HEK293 (cell line): Measurements from ENCODE around the gene MTCL3.
A peak's percentile ranks its signal among the peaks of the same experiment; 100 is the strongest.

Experiments
- CTCF ChIA-PET: fragments of 350-600 bp; formaldehyde crosslinking; extraction: SDS; loops from one replicate; lab custom pipeline; 2021; ENCODE audit warnings: antibody characterized with exemption; lab: Yijun Ruan, JAX
- POLR2A ChIA-PET: fragments of 300-600 bp; formaldehyde crosslinking; extraction: SDS; loops from one replicate; lab custom pipeline; 2020; ENCODE audit warnings: antibody characterized with exemption, inconsistent platforms; lab: Yijun Ruan, JAX
- H3K27ac ChIP-seq: fragments of 200-500 bp; sonication (Bioruptor generic); 2 replicates; pipeline ENCODE4 v1.5.1; 2014; ENCODE audit warnings: low read depth, low read length, control low read depth, inconsistent platforms; ENCODE audit errors: extremely low read depth
- H3K36me3 ChIP-seq, 2 experiments: fragments of 200-500 bp in 1 of 2; sonication (Bioruptor generic) in 1 of 2; 1 replicate in 1 of 2; 2 replicates in 1 of 2; pipeline ENCODE4 v1.5.1; 2014 to 2017; ENCODE audit warnings: inconsistent platforms in 2 of 2, low read length in 2 of 2; ENCODE audit not compliant: control insufficient read depth in 2 of 2, insufficient read depth in 1 of 2
- H3K4me1 ChIP-seq: fragments of 200-500 bp; sonication (Bioruptor generic); 2 replicates; pipeline ENCODE4 v1.5.1; 2014; ENCODE audit warnings: mild to moderate bottlenecking, low read length, inconsistent platforms; ENCODE audit not compliant: control insufficient read depth, insufficient read depth
- H3K4me3 ChIP-seq: 2 replicates; pipeline ENCODE4 v1.5.1; 2011; ENCODE audit warnings: low read depth, mild to moderate bottlenecking, control low read depth, low read length, moderate library complexity
- H3K9me3 ChIP-seq: fragments of 200-500 bp; sonication (Bioruptor generic); 2 replicates; pipeline ENCODE4 v1.5.1; 2014; ENCODE audit warnings: low read depth, low read length, inconsistent platforms; ENCODE audit not compliant: control insufficient read depth, insufficient read depth
- BCL11B ChIP-seq: fragments of 450-650 bp; formaldehyde crosslinking; IDR thresholded peaks from 2 replicates; pipeline ENCODE4 v1.5.1; 2016; ENCODE audit warnings: low read depth, missing biosample characterization, missing genetic modification characterization
- GLIS2 ChIP-seq: fragments of 450-650 bp; formaldehyde crosslinking; IDR thresholded peaks from 2 replicates; pipeline ENCODE4 v1.5.1; 2016; ENCODE audit warnings: missing biosample characterization, missing genetic modification characterization
- KLF1 ChIP-seq: fragments of 450-650 bp; formaldehyde crosslinking; IDR thresholded peaks from 2 replicates; pipeline ENCODE4 v1.5.1; 2016; ENCODE audit warnings: missing biosample characterization, missing genetic modification characterization
- ZNF202 ChIP-seq: fragments of 450-650 bp; formaldehyde crosslinking; IDR thresholded peaks from 2 replicates; pipeline ENCODE4 v1.5.1; 2016; ENCODE audit warnings: missing biosample characterization, missing genetic modification characterization, borderline replicate concordance
- ZNF24 ChIP-seq: fragments of 450-650 bp; formaldehyde crosslinking; IDR thresholded peaks from 2 replicates; pipeline ENCODE4 v1.5.1; 2016; ENCODE audit warnings: missing biosample characterization, missing genetic modification characterization
- ZNF394 ChIP-seq: fragments of 450-650 bp; formaldehyde crosslinking; IDR thresholded peaks from 2 replicates; pipeline ENCODE4 v1.5.1; 2016; ENCODE audit warnings: missing biosample characterization, missing genetic modification characterization, mild to moderate bottlenecking, moderate library complexity, borderline replicate concordance
- ZNF596 ChIP-seq: fragments of 450-650 bp; IDR thresholded peaks from 2 replicates; pipeline ENCODE4 v1.5.0; 2018; ENCODE audit warnings: missing biosample characterization, mild to moderate bottlenecking, missing genetic modification characterization, moderate library complexity
- ZNF610 ChIP-seq: fragments of 450-650 bp; formaldehyde crosslinking; IDR thresholded peaks from 2 replicates; pipeline ENCODE4 v1.5.1; 2016; ENCODE audit warnings: missing biosample characterization, missing genetic modification characterization, borderline replicate concordance
- ZNF621 ChIP-seq: fragments of 450-650 bp; formaldehyde crosslinking; IDR thresholded peaks from 2 replicates; pipeline ENCODE4 v1.5.1; 2017; ENCODE audit warnings: missing biosample characterization, missing genetic modification characterization
- TF ChIP-seq, protein P1 (sequence below): fragments of 450-650 bp; formaldehyde crosslinking; IDR thresholded peaks from 2 replicates; pipeline ENCODE4 v1.5.1; 2016; ENCODE audit warnings: missing biosample characterization, missing genetic modification characterization
- TF ChIP-seq, protein P2 (sequence below): fragments of 450-650 bp; formaldehyde crosslinking; IDR thresholded peaks from 2 replicates; pipeline ENCODE4 v1.5.1; 2016; ENCODE audit warnings: missing biosample characterization, missing genetic modification characterization
- TF ChIP-seq, protein P3 (sequence below): fragments of 450-650 bp; formaldehyde crosslinking; IDR thresholded peaks from 2 replicates; pipeline ENCODE4 v1.5.1; 2016; ENCODE audit warnings: missing biosample characterization, missing genetic modification characterization
- TF ChIP-seq, protein P4 (sequence below): sonication (generic); formaldehyde crosslinking; IDR thresholded peaks from 2 replicates; pipeline ENCODE4 v1.8.1; 2022; ENCODE audit warnings: mild to moderate bottlenecking, moderate library complexity, missing genetic modification reagents
- TF ChIP-seq, protein P5 (sequence below): IDR thresholded peaks from 2 replicates; pipeline ENCODE4 v1.6.1; 2011; ENCODE audit warnings: mild to moderate bottlenecking, low read depth, low read length, borderline replicate concordance
- TF ChIP-seq, protein P6 (sequence below): fragments of 450-650 bp; formaldehyde crosslinking; IDR thresholded peaks from 2 replicates; pipeline ENCODE4 v1.5.1; 2017; ENCODE audit warnings: missing biosample characterization, missing genetic modification characterization

Gene MTCL3

DNA sequence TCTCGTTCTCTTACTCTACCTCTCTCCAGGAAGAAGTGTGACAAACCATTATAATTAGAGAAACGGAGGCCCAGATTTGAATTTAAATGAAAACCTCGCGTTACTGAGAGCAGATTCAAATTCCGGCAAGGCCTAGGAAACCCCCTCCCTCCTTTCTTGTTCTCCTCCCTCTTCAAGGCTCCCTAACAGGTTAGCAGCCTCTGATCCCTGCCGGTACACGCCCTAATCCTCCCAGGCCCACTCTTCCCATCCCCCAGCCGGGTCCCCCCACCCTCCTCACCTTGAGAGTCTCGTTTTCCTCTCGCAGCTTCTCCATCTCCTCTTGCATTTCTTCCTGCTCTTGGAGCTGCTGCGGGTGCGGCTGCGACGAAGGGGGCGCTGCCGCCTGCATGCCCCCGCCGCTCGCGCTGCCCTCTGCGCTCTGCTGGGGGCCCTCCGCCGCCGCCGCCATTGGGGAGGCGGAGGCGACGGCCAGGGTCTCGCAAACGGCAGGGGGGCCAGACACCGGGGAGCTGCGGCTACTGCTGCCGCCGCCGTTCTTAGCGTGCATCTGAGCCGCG is 3.8 kb downstream of the MTCL3 start (continued):
- TF ChIP-seq, protein P1, sequence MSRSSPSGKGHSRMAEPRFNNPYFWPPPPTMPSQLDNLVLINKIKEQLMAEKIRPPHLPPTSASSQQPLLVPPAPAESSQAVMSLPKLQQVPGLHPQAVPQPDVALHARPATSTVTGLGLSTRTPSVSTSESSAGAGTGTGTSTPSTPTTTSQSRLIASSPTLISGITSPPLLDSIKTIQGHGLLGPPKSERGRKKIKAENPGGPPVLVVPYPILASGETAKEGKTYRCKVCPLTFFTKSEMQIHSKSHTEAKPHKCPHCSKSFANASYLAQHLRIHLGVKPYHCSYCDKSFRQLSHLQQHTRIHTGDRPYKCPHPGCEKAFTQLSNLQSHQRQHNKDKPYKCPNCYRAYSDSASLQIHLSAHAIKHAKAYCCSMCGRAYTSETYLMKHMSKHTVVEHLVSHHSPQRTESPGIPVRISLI (tag by site-specific recombination): no peak
- TF ChIP-seq ZNF24 (tag by site-specific recombination) (no peak), GLIS2 (tag by site-specific recombination) (peak; percentile 84), ZNF610 (peak; percentile 20; the same call in 1 of the 2 replicates), ZNF394 (tag by site-specific recombination) (peak; percentile 60; the same call in 1 of the 2 replicates), BCL11B (tag by site-specific recombination) (no peak), ZNF621 (tag by site-specific recombination) (no peak), ZNF596 (tag by site-specific recombination) (0 out of 2 replicates have a peak, but pooled peaks have one; percentile 31)
- TF ChIP-seq, protein P2, sequence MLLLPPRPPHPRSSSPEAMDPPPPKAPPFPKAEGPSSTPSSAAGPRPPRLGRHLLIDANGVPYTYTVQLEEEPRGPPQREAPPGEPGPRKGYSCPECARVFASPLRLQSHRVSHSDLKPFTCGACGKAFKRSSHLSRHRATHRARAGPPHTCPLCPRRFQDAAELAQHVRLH (tag by site-specific recombination): no peak
- TF ChIP-seq, protein P3, sequence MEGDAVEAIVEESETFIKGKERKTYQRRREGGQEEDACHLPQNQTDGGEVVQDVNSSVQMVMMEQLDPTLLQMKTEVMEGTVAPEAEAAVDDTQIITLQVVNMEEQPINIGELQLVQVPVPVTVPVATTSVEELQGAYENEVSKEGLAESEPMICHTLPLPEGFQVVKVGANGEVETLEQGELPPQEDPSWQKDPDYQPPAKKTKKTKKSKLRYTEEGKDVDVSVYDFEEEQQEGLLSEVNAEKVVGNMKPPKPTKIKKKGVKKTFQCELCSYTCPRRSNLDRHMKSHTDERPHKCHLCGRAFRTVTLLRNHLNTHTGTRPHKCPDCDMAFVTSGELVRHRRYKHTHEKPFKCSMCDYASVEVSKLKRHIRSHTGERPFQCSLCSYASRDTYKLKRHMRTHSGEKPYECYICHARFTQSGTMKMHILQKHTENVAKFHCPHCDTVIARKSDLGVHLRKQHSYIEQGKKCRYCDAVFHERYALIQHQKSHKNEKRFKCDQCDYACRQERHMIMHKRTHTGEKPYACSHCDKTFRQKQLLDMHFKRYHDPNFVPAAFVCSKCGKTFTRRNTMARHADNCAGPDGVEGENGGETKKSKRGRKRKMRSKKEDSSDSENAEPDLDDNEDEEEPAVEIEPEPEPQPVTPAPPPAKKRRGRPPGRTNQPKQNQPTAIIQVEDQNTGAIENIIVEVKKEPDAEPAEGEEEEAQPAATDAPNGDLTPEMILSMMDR (tag by site-specific recombination): no peak
- TF ChIP-seq, protein P4, sequence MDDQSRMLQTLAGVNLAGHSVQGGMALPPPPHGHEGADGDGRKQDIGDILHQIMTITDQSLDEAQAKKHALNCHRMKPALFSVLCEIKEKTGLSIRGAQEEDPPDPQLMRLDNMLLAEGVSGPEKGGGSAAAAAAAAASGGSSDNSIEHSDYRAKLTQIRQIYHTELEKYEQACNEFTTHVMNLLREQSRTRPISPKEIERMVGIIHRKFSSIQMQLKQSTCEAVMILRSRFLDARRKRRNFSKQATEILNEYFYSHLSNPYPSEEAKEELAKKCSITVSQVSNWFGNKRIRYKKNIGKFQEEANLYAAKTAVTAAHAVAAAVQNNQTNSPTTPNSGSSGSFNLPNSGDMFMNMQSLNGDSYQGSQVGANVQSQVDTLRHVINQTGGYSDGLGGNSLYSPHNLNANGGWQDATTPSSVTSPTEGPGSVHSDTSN (CRISPR knock-in tag): no peak
- TF ChIP-seq, protein P5, sequence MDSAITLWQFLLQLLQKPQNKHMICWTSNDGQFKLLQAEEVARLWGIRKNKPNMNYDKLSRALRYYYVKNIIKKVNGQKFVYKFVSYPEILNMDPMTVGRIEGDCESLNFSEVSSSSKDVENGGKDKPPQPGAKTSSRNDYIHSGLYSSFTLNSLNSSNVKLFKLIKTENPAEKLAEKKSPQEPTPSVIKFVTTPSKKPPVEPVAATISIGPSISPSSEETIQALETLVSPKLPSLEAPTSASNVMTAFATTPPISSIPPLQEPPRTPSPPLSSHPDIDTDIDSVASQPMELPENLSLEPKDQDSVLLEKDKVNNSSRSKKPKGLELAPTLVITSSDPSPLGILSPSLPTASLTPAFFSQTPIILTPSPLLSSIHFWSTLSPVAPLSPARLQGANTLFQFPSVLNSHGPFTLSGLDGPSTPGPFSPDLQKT: no peak
- TF ChIP-seq, protein P6, sequence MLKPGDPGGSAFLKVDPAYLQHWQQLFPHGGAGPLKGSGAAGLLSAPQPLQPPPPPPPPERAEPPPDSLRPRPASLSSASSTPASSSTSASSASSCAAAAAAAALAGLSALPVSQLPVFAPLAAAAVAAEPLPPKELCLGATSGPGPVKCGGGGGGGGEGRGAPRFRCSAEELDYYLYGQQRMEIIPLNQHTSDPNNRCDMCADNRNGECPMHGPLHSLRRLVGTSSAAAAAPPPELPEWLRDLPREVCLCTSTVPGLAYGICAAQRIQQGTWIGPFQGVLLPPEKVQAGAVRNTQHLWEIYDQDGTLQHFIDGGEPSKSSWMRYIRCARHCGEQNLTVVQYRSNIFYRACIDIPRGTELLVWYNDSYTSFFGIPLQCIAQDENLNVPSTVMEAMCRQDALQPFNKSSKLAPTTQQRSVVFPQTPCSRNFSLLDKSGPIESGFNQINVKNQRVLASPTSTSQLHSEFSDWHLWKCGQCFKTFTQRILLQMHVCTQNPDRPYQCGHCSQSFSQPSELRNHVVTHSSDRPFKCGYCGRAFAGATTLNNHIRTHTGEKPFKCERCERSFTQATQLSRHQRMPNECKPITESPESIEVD: no peak

DNA sequence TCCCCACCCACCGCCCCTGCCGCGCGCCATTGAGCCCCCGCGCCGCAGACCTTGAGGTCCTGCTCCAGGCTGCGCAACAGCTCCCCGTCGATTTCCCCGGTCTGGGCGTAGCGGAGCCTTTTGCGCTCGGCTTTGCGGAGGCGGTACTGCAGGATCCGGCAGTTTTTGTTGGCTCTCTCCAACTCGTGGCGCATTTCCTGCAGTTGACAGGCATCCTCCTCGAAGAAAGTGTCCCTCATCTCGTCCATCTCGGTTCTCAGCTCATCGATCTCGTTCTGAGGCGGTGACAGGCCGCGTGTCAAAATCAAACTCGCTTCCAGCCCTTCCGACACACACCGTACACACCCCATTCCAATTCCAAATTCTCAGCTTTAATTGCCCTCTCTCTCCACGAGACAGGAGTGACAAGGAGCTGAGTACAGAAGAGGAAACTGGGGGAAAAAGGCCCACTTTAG is 4.3 kb downstream of the MTCL3 start:
- H3K9me3 ChIP-seq: no peaks in the 10 kb centered on the region
- ChIA-PET CTCF (interaction anchor here (0.7 to 4.3 kb wide), 12 partner anchors 13 to 95 kb away, joined by 3 to 54 read pairs (median 14); no protein-coding TSS in a partner anchor), POLR2A (interaction anchor here (0.6 to 2.5 kb wide), 2 partner anchors 31 to 136 kb away, joined by 5 to 9 read pairs; no protein-coding TSS in a partner anchor)
- H3K4me1 ChIP-seq: peaks cover 3% of the 10 kb centered on the region; the same call in 1 of the 2 replicates
- no peak for TF ChIP-seq KLF1 (tag by site-specific recombination)
- 0 out of 2 replicates have a peak, but pooled peaks have one; percentile 44 for TF ChIP-seq ZNF202 (tag by site-specific recombination)
- no peak overlapping the region for H3K27ac ChIP-seq
- H3K4me3 ChIP-seq: peak overlapping the region; percentile 78; the same call in 1 of the 2 replicates
- no peaks in the 10 kb centered on the region for H3K36me3 ChIP-seq
